OCI-LY1 (cell line): Measurements from ENCODE around the gene PSME3.

ENCODE experiments used
- EZH2 ChIP-seq: fragments of 200-600 bp; sonication (generic), shearing (Covaris generic); IDR thresholded peaks from 2 replicates; pipeline ENCODE4 v1.8.0; 2017; ENCODE audit warnings: borderline replicate concordance, mixed run types, mild to moderate bottlenecking, antibody characterized with exemption, low read length, moderate library complexity, mixed read lengths
- TF ChIP-seq, protein P1 (sequence below): fragments of 200-600 bp; sonication (generic), shearing (Covaris generic); IDR thresholded peaks from 2 replicates; pipeline ENCODE4 v1.5.1; 2017; ENCODE audit warnings: mild to moderate bottlenecking, antibody characterized with exemption, low read length, moderate library complexity, mixed read lengths

DNA sequence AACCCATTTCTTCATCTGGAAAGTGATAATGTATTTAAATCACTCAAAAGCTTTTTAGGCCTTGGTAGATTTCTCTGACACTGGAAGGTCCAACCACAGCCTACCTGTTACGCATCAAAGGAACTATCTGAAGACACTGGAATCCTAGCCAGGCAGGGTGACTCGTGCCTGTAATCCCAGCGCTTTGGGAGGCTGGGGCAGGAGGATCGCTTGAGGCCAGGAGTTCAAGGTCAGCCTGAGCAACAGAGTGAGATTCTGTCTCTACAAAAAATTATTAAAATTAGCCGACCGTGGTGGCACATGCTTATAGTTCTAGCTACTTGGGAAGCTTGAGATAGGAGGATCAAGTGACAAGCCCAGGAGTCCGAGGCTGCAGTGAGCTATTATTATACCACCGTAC is 49.0 kb downstream of the PSME3 start:
- no peak for TF ChIP-seq EZH2
- TF ChIP-seq, protein P1, sequence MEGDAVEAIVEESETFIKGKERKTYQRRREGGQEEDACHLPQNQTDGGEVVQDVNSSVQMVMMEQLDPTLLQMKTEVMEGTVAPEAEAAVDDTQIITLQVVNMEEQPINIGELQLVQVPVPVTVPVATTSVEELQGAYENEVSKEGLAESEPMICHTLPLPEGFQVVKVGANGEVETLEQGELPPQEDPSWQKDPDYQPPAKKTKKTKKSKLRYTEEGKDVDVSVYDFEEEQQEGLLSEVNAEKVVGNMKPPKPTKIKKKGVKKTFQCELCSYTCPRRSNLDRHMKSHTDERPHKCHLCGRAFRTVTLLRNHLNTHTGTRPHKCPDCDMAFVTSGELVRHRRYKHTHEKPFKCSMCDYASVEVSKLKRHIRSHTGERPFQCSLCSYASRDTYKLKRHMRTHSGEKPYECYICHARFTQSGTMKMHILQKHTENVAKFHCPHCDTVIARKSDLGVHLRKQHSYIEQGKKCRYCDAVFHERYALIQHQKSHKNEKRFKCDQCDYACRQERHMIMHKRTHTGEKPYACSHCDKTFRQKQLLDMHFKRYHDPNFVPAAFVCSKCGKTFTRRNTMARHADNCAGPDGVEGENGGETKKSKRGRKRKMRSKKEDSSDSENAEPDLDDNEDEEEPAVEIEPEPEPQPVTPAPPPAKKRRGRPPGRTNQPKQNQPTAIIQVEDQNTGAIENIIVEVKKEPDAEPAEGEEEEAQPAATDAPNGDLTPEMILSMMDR = no peak
